Measurements from ENCODE around the gene PLEKHF1.

GRCh38 chr19:29623726-29624488, 41.4 kb upstream of the PLEKHF1 start:
- TF ChIP-seq POLR2AphosphoS5 (IDR thresholded peaks at IDR 0.05; ENCODE audit: low read depth, low read length) (no peak), SIN3A (IDR thresholded peaks at IDR 0.05; ENCODE audit: borderline replicate concordance, insufficient read depth, low read length) (no peak), REST (IDR thresholded peaks at IDR 0.05; ENCODE audit: insufficient read depth in 1 of 2, low read depth in 2 of 2, low read length in 2 of 2) (no peak), FOXP2 (optimal IDR thresholded peaks at IDR 0.05; ENCODE audit: borderline replicate concordance, extremely low read depth, extremely low read length, insufficient read depth) (no peak)
